Left ventricle myocardium inferior (tissue), 1 donor: Measurements from ENCODE around the gene SMIM43. TPM values are rescaled to one million over a fixed set of nuclear protein-coding genes. Genes with fewer than 3 reads are reported as not detected.

Experiments used
- DNase-seq: peaks from one replicate; pipeline ENCODE4 v3.0.0-alpha.2; 2020
- H3K27ac ChIP-seq: fragments of 200-600 bp; replicated peaks from 2 replicates; pipeline ENCODE4 v1.8.0; 2021
- H3K27me3 ChIP-seq: fragments of 200-600 bp; 2 replicates; pipeline ENCODE4 v1.8.0; 2021; ENCODE audit warnings: low read depth
- H3K36me3 ChIP-seq: fragments of 200-600 bp; 2 replicates; pipeline ENCODE4 v1.8.0; 2021
- H3K4me1 ChIP-seq: fragments of 200-600 bp; 2 replicates; pipeline ENCODE4 v1.8.0; 2021
- H3K4me3 ChIP-seq: fragments of 200-600 bp; 2 replicates; pipeline ENCODE4 v1.8.0; 2021; ENCODE audit warnings: mild to moderate bottlenecking, moderate library complexity
- H3K9me3 ChIP-seq: fragments of 200-600 bp; replicated peaks from 2 replicates; pipeline ENCODE4 v1.8.0; 2021
- CTCF ChIP-seq: fragments of 200-600 bp; IDR thresholded peaks from 2 replicates; pipeline ENCODE4 v1.8.0; 2021; ENCODE audit warnings: antibody characterized with exemption, mild to moderate bottlenecking, borderline replicate concordance
- intact Hi-C: fragments of 100-400 bp; cut with micrococcal nuclease; formaldehyde crosslinking; loops from one replicate; pipeline ENCODE4 v1.11.0; 2022
- total RNA-seq: library from RNA; stranded (reverse); fragmentation: NEBNext Ultra II Directional; extraction: Animal tissue kit (Norgen Biotek cat#: 25700); gene quantifications from one replicate; pipeline ENCODE4 v1.2.1, GENCODE V29; 2021
- donor health status: DM: no; HTN: yes; CAD: no; lungs with severe emphysema.

SMIM43 gene
- total RNA-seq, 1 donor from 2014 or later, result not detected

GRCh38 chr4:121728066-121728465 lies 36.9 kb downstream of the SMIM43 start:
- Histone ChIP-seq H3K4me1 (no peaks in the 10 kb centered on the region), H3K9me3 (no peaks in the 10 kb centered on the region), H3K36me3 (no peaks in the 10 kb centered on the region), H3K27me3 (no peaks in the 10 kb centered on the region), H3K4me3 (no peak overlapping the region), H3K27ac (no peak overlapping the region)
- no peak for DNase-seq
- no peak for TF ChIP-seq CTCF
- intact Hi-C loops, result loop anchor here (5.0 kb wide), 2 partner anchors 266 to 356 kb away; no protein-coding TSS in a partner anchor

GRCh38 chr4:121726642-121727268 lies 38.2 kb downstream of the SMIM43 start:
- Histone ChIP-seq H3K9me3 (no peaks in the 10 kb centered on the region), H3K4me3 (no peak overlapping the region), H3K4me1 (no peaks in the 10 kb centered on the region), H3K27me3 (no peaks in the 10 kb centered on the region), H3K27ac (no peak overlapping the region), H3K36me3 (no peaks in the 10 kb centered on the region)
- DNase-seq, result no peak
- intact Hi-C loops, result loop anchor here (5.0 kb wide), 2 partner anchors 264 to 354 kb away; no protein-coding TSS in a partner anchor
- peak; percentile 80 for TF ChIP-seq CTCF

GRCh38 chr4:121724671-121725070 lies 40.3 kb downstream of the SMIM43 start:
- Histone ChIP-seq H3K36me3 (no peaks in the 10 kb centered on the region), H3K9me3 (no peaks in the 10 kb centered on the region), H3K27ac (no peak overlapping the region), H3K4me1 (no peaks in the 10 kb centered on the region), H3K4me3 (no peak overlapping the region), H3K27me3 (no peaks in the 10 kb centered on the region)
- no peak for DNase-seq
- TF ChIP-seq CTCF, result no peak
- intact Hi-C loops, result loop anchor here (5.0 kb wide), 2 partner anchors 262 to 352 kb away; no protein-coding TSS in a partner anchor

GRCh38 chr4:121721700-121722099 lies 43.3 kb downstream of the SMIM43 start:
- Histone ChIP-seq H3K9me3 (no peaks in the 10 kb centered on the region), H3K27me3 (no peaks in the 10 kb centered on the region), H3K27ac (no peak overlapping the region), H3K4me1 (no peaks in the 10 kb centered on the region), H3K4me3 (no peak overlapping the region), H3K36me3 (no peaks in the 10 kb centered on the region)
- no peak for DNase-seq
- intact Hi-C loops, result no loop called here
- no peak for TF ChIP-seq CTCF

GRCh38 chr4:121720109-121720508 lies 44.9 kb downstream of the SMIM43 start:
- DNase-seq, result no peak
- Histone ChIP-seq H3K9me3 (no peaks in the 10 kb centered on the region), H3K4me1 (no peaks in the 10 kb centered on the region), H3K27ac (no peak overlapping the region), H3K4me3 (no peak overlapping the region), H3K36me3 (no peaks in the 10 kb centered on the region), H3K27me3 (no peaks in the 10 kb centered on the region)
- no peak for TF ChIP-seq CTCF
- intact Hi-C loops, result no loop called here
